Activated CD8-positive, alpha-beta memory T cell treated with anti-CD3 and anti-CD28 coated beads for 4 hours (primary cell): ENCODE measurements around the gene SFRP2.

Source experiments
- DNase-seq, 2 donors: peaks; one replicate each; pipeline ENCODE4 v3.0.0-alpha.2; 2020; ENCODE audit warnings: low read depth in 2 of 2

The SFRP2 gene

GRCh38 chr4:153798420-153798819, 9.5 kb upstream of the SFRP2 start:
- DNase-seq, result no peak

- no peak for DNase-seq
Measured at GRCh38 chr4:153794006-153794405, 5.1 kb upstream of the SFRP2 start.

- DNase-seq, result no peak
Measured at GRCh38 chr4:153792618-153793247, 3.9 kb upstream of the SFRP2 start.

- DNase-seq, result no peak
Measured at GRCh38 chr4:153791746-153792617, 3.1 kb upstream of the SFRP2 start.

GRCh38 chr4:153790962-153791551, 2.2 kb upstream of the SFRP2 start:
- DNase-seq, result no peak

- no peak for DNase-seq
Measured at GRCh38 chr4:153790500-153790865, 1.6 kb upstream of the SFRP2 start.

- no peak for DNase-seq
Measured at GRCh38 chr4:153789741-153790499, 1.0 kb upstream of the SFRP2 start.

GRCh38 chr4:153788051-153788412, 851 bp downstream of the SFRP2 start:
- no peak for DNase-seq

- no peak for DNase-seq
Measured at GRCh38 chr4:153787575-153787974, 1.3 kb downstream of the SFRP2 start.

GRCh38 chr4:153787061-153787560, 1.8 kb downstream of the SFRP2 start:
- DNase-seq, result no peak

- DNase-seq, result no peak
Measured at GRCh38 chr4:153785910-153786721, 2.8 kb downstream of the SFRP2 start.

- DNase-seq, result no peak
Measured at GRCh38 chr4:153784166-153784699, 4.7 kb downstream of the SFRP2 start.

GRCh38 chr4:153782581-153782980, 6.3 kb downstream of the SFRP2 start:
- no peak for DNase-seq

- no peak for DNase-seq
Measured at GRCh38 chr4:153781717-153782416, 7.0 kb downstream of the SFRP2 start.

- DNase-seq, result no peak
Measured at GRCh38 chr4:153781280-153781679, 7.6 kb downstream of the SFRP2 start.

- DNase-seq, result no peak
Measured at GRCh38 chr4:153780876-153781275, 8.0 kb downstream of the SFRP2 start.

- DNase-seq, result no peak
Measured at GRCh38 chr4:153780221-153780620, 8.7 kb downstream of the SFRP2 start.

GRCh38 chr4:153778383-153778782, 10.5 kb downstream of the SFRP2 start:
- no peak for DNase-seq

- no peak for DNase-seq
Measured at GRCh38 chr4:153777421-153777820, 11.5 kb downstream of the SFRP2 start.

- DNase-seq, result no peak
Measured at GRCh38 chr4:153776601-153777000, 12.3 kb downstream of the SFRP2 start.
